ENCODE measurements around the gene CCDC85C.

DNA sequence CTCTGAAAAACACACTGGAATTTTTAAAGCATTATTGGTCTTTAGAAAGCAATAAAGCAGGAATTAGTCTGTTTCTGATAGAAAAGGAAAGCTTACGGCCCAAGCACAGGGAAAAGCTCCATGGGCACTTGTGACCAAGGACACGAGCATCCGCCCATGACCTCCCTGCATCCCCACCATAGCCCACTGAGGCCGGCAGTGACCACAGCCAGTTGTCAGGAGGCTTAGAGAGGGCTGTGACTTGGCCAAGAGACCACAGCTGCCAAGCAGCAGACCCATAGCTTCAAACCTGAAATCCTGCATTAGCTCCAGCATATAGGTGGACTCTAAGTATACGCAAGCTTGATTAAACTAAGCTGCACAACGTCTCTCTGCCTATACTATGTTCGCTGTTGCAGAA is 132.3 kb downstream of the CCDC85C start:
- no peak for TF ChIP-seq CTCF (IDR thresholded peaks at IDR 0.05)
- TF ChIP-seq ZFX (IDR thresholded peaks at IDR 0.05; ENCODE audit: borderline replicate concordance), result no peak
